GM12878 (cell line): Measurements from ENCODE around the gene CHAMP1. TPM values are rescaled to one million over a fixed set of nuclear protein-coding genes. Genes with fewer than 3 reads are reported as not detected.

Source experiments
- BHLHE40 ChIP-seq, 2 experiments: fragments of 450-650 bp in 1 of 2; IDR thresholded peaks; 2 replicates each; pipeline ENCODE4 v1.6.1; 2011 to 2017; ENCODE audit warnings: low read depth in 2 of 2, borderline replicate concordance in 1 of 2, improper control_type of control experiment in 1 of 2, low read length in 1 of 2, mild to moderate bottlenecking in 1 of 2
- CBFB ChIP-seq: IDR thresholded peaks from 2 replicates; pipeline ENCODE4 v1.6.1; 2016; ENCODE audit warnings: antibody characterized with exemption, low read depth
- CBX5 ChIP-seq: sonication (generic); IDR thresholded peaks from 2 replicates; pipeline ENCODE4 v1.6.1; 2016; ENCODE audit warnings: low read depth, moderate library complexity, mild to moderate bottlenecking, inconsistent platforms
- CEBPB ChIP-seq, 2 experiments: fragments of 150-350 bp in 1 of 2; IDR thresholded peaks; 2 replicates each; pipeline ENCODE4 v1.6.1; 2012 to 2014; ENCODE audit warnings: low read depth in 2 of 2, low read length in 2 of 2, borderline replicate concordance in 1 of 2, inconsistent platforms in 1 of 2
- CHD1 ChIP-seq: IDR thresholded peaks from 2 replicates; pipeline ENCODE4 v1.6.1; 2012; ENCODE audit warnings: low read depth, low read length, improper control_type of control experiment
- DPF2 ChIP-seq: fragments of 450-650 bp; IDR thresholded peaks from 2 replicates; pipeline ENCODE4 v1.6.1; 2017; ENCODE audit warnings: mild to moderate bottlenecking
- EP300 ChIP-seq, 2 experiments: fragments of 150-350 bp in 1 of 2; IDR thresholded peaks; 2 replicates each; pipeline ENCODE4 v1.6.1; 2011 to 2012; ENCODE audit warnings: low read depth in 2 of 2, low read length in 2 of 2, borderline replicate concordance in 1 of 2, improper control_type of control experiment in 1 of 2, inconsistent platforms in 1 of 2; ENCODE audit not compliant: control insufficient read depth in 1 of 2
- ETV6 ChIP-seq, 2 experiments: fragments of 450-650 bp in 1 of 2; IDR thresholded peaks in 1 of 2; conservative IDR thresholded peaks in 1 of 2; 2 replicates each; pipeline ENCODE4 v1.6.1; 2014; ENCODE audit warnings: antibody characterized with exemption in 1 of 2, borderline replicate concordance in 1 of 2, low read depth in 1 of 2, mild to moderate bottlenecking in 1 of 2, moderate library complexity in 1 of 2
- HSF1 ChIP-seq: fragments of 150-350 bp; IDR thresholded peaks from 2 replicates; pipeline ENCODE4 v1.6.1; 2014; ENCODE audit warnings: mild to moderate bottlenecking, low read depth, low read length
- IRF5 ChIP-seq: fragments of 450-650 bp; IDR thresholded peaks from 2 replicates; pipeline ENCODE4 v1.6.1; 2017; ENCODE audit warnings: borderline replicate concordance
- NR2C2 ChIP-seq: IDR thresholded peaks from 2 replicates; pipeline ENCODE4 v1.6.1; 2011; ENCODE audit warnings: borderline replicate concordance, low read depth; ENCODE audit not compliant: control insufficient read depth, insufficient read length
- PBX3 ChIP-seq: IDR thresholded peaks from 2 replicates; pipeline ENCODE4 v1.6.1; 2011; ENCODE audit warnings: mild to moderate bottlenecking, low read depth, low read length, moderate library complexity; ENCODE audit not compliant: insufficient replicate concordance
- PKNOX1 ChIP-seq: fragments of 450-650 bp; IDR thresholded peaks from 2 replicates; pipeline ENCODE4 v1.6.1; 2016; ENCODE audit warnings: mild to moderate bottlenecking
- POLR2AphosphoS5 ChIP-seq: IDR thresholded peaks from 2 replicates; pipeline ENCODE4 v1.6.1; 2011; ENCODE audit warnings: mild to moderate bottlenecking, low read length, inconsistent platforms
- RAD51 ChIP-seq: fragments of 450-650 bp; IDR thresholded peaks from 2 replicates; pipeline ENCODE4 v1.6.1; 2016; ENCODE audit warnings: moderate library complexity, mild to moderate bottlenecking, inconsistent platforms
- RUNX3 ChIP-seq: IDR thresholded peaks from 2 replicates; pipeline ENCODE4 v1.6.1; 2012; ENCODE audit warnings: low read length, inconsistent platforms
- SMC3 ChIP-seq: IDR thresholded peaks from 2 replicates; pipeline ENCODE4 v1.6.1; 2011; ENCODE audit warnings: low read length, improper control_type of control experiment, borderline replicate concordance
- SREBF1 ChIP-seq: IDR thresholded peaks from 2 replicates; pipeline ENCODE4 v1.6.1; 2012; ENCODE audit warnings: mild to moderate bottlenecking, low read length
- SUZ12 ChIP-seq: fragments of 200-600 bp; sonication (generic); IDR thresholded peaks from one replicate; pipeline ENCODE4 v1.6.1; 2018; ENCODE audit warnings: antibody characterized with exemption, mild to moderate bottlenecking; ENCODE audit not compliant: unreplicated experiment
- USF1 ChIP-seq: IDR thresholded peaks from 2 replicates; pipeline ENCODE4 v1.6.1; 2011; ENCODE audit warnings: borderline replicate concordance, low read depth, mild to moderate bottlenecking, moderate library complexity, mixed read lengths, low read length; ENCODE audit not compliant: insufficient read depth; ENCODE audit errors: extremely low read length
- ZNF274 ChIP-seq: IDR thresholded peaks from one replicate; pipeline ENCODE4 v1.8.0; 2011; ENCODE audit not compliant: insufficient read length, insufficient read depth
- ZNF622 ChIP-seq: fragments of 450-650 bp; IDR thresholded peaks from 2 replicates; pipeline ENCODE4 v1.6.1; 2017; ENCODE audit warnings: mild to moderate bottlenecking, inconsistent platforms
- ZSCAN29 ChIP-seq: fragments of 450-650 bp; IDR thresholded peaks from 2 replicates; pipeline ENCODE4 v1.6.1; 2017; ENCODE audit warnings: mild to moderate bottlenecking, moderate library complexity
- polyA plus RNA-seq, 11 experiments: library from polyadenylated mRNA; depleted of rRNA in 4 of 11; unstranded in 6 of 11; stranded (reverse) in 5 of 11; fragments of >200 nt; fragmentation: Nextera tagmentation in 4 of 11; fragmentation: Illumina TruSeq in 1 of 11; extraction: Ambion mirVana in 4 of 11; extraction: Trizol in 1 of 11; gene quantifications; 1 replicate in 1 of 11; 2 replicates in 10 of 11; pipeline versions ENCODE4 v1.2.1 to v1.2.3, GENCODE V29; 2011 to 2016; ENCODE audit warnings: inconsistent platforms in 2 of 11, missing spikeins in 2 of 11, low read depth in 1 of 11
- total RNA-seq, 4 experiments: library from RNA; depleted of rRNA in 3 of 4; stranded (reverse); fragments of >200 nt in 3 of 4; fragmentation: Illumina TruSeq in 1 of 4; extraction: Trizol in 1 of 4; gene quantifications; 2 replicates each; pipeline versions ENCODE4 v1.2.1 to v1.2.3, GENCODE V29; 2013 to 2021

The CHAMP1 gene
- total and polyA plus RNA-seq, 10 of the 15 experiments (the other 5 are each of a cell fraction or from before 2014, with no cell fraction given), result 1.1 to 54.8 (median 23.9) TPM

- no peak for TF ChIP-seq HSF1
- peak; percentile 86 for TF ChIP-seq DPF2
- TF ChIP-seq USF1, result peak; percentile 84
- TF ChIP-seq POLR2AphosphoS5, result peak; percentile 89
- TF ChIP-seq CBX5, result no peak
- no peak for TF ChIP-seq ZNF622
- TF ChIP-seq CEBPB (IDR thresholded peaks at IDR 0.05; ENCODE audit: borderline replicate concordance in 1 of 2, low read depth in 2 of 2, low read length in 2 of 2), result no peak
- peak; percentile 2 for TF ChIP-seq PBX3
- TF ChIP-seq EP300 (IDR thresholded peaks at IDR 0.05; ENCODE audit: borderline replicate concordance in 1 of 2, control insufficient read depth in 1 of 2, low read depth in 2 of 2, low read length in 2 of 2), result peak; percentile 14 to 41; a peak in 1 of 4 replicates
- peak; percentile 44; the same call in 1 of the 2 replicates for TF ChIP-seq RUNX3
- no peak for TF ChIP-seq RAD51
- no peak for TF ChIP-seq SREBF1
- TF ChIP-seq IRF5, result no peak
- no peak for TF ChIP-seq PKNOX1
- TF ChIP-seq CHD1, result no peak
- peak; percentile 41; the same call in 1 of the 2 replicates for TF ChIP-seq CBFB
- peak; percentile 18; the same call in 1 of the 2 replicates for TF ChIP-seq SMC3
- TF ChIP-seq ZNF274, result no peak
- peak; percentile 37; the same call in 1 of the 2 replicates for TF ChIP-seq ZSCAN29
- TF ChIP-seq SUZ12, result no peak
- TF ChIP-seq ETV6 (conservative IDR thresholded peaks at IDR 0.05 in 1 of 2, IDR thresholded peaks at IDR 0.05 in 1 of 2; ENCODE audit: borderline replicate concordance in 1 of 2, low read depth in 1 of 2), result peak in 1 of 2 experiments; percentile 63; a peak in 1 of 4 replicates
- TF ChIP-seq BHLHE40 (IDR thresholded peaks at IDR 0.05; ENCODE audit: borderline replicate concordance in 1 of 2, low read depth in 2 of 2, low read length in 1 of 2), result peak; percentile 100
- TF ChIP-seq NR2C2, result no peak
Observed at GRCh38 chr13:114314074-114314912, at the start of gene CHAMP1 (continued).
